Uterus (tissue), 2 donors: ENCODE data around the gene USP4.

Experiments
- CTCF ChIP-seq, 4 experiments: fragments of 200-600 bp in 2 of 4; fragments of 450-650 bp in 2 of 4; sonication (generic) in 2 of 4; IDR thresholded peaks; one replicate each; pipeline ENCODE4 v1.5.1; 2016 to 2019; ENCODE audit warnings: antibody characterized with exemption in 4 of 4, mild to moderate bottlenecking in 2 of 4, moderate library complexity in 1 of 4
- POLR2A ChIP-seq, 2 donors: fragments of 450-650 bp; IDR thresholded peaks; one replicate each; pipeline ENCODE4 v1.6.1; 2016; ENCODE audit warnings: antibody characterized with exemption in 2 of 2, mild to moderate bottlenecking in 1 of 2, moderate library complexity in 1 of 2

GRCh38 chr3:49300595-49300994 is 39.3 kb downstream of the USP4 start:
- TF ChIP-seq CTCF (IDR thresholded peaks at IDR 0.05) = no peak
- no peak for TF ChIP-seq POLR2A (IDR thresholded peaks at IDR 0.05)
